PFSK-1 (cell line): Measurements from ENCODE around the gene EXOC6B.

Experiments used
- POLR2AphosphoS5 ChIP-seq: IDR thresholded peaks from 2 replicates; pipeline ENCODE4 v1.6.1; 2012; ENCODE audit warnings: low read depth, mild to moderate bottlenecking, control low read depth, low read length, moderate library complexity
- REST ChIP-seq, 2 experiments: IDR thresholded peaks; 2 replicates each; pipeline versions ENCODE4 v1.6.1 to v1.8.0; 2011 to 2012; ENCODE audit warnings: low read depth in 2 of 2, low read length in 2 of 2, control low read depth in 1 of 2, inconsistent platforms in 1 of 2, mild to moderate bottlenecking in 1 of 2, moderate library complexity in 1 of 2; ENCODE audit not compliant: insufficient read depth in 1 of 2
- TAF1 ChIP-seq: IDR thresholded peaks from 2 replicates; pipeline ENCODE4 v1.6.1; 2012; ENCODE audit warnings: low read length, control low read depth, borderline replicate concordance; ENCODE audit not compliant: insufficient read depth

GRCh38 chr2:72708236-72708635 is 117.6 kb downstream of the EXOC6B start:
- no peak for TF ChIP-seq REST (IDR thresholded peaks at IDR 0.05; ENCODE audit: insufficient read depth in 1 of 2, low read depth in 2 of 2, low read length in 2 of 2)
- TF ChIP-seq TAF1 = no peak
- TF ChIP-seq POLR2AphosphoS5 = no peak
